ENCODE results near the gene CDH22.

The CDH22 gene

GRCh38 chr20:46308258-46309157 is at the start of gene CDH22:
TSS of gene CDH22 (minus strand) at chr20:46308498. CDS start at chr20:46251294, 57,204 bp downstream.
- DNase-seq = no peak

GRCh38 chr20:46357030-46357514 is 48.8 kb upstream of the CDH22 start:
- DNase-seq = no peak

GRCh38 chr20:46356195-46357029 is 48.1 kb upstream of the CDH22 start:
- no peak for DNase-seq

GRCh38 chr20:46355778-46356177 is 47.5 kb upstream of the CDH22 start:
- DNase-seq = no peak

GRCh38 chr20:46354920-46355654 is 46.8 kb upstream of the CDH22 start:
- no peak for DNase-seq

GRCh38 chr20:46354207-46354555 is 45.9 kb upstream of the CDH22 start:
- DNase-seq = no peak

- DNase-seq = no peak
Observed at GRCh38 chr20:46353500-46354206, 45.4 kb upstream of the CDH22 start.

GRCh38 chr20:46352370-46352938 is 44.2 kb upstream of the CDH22 start:
- DNase-seq = no peak

- DNase-seq = no peak
Observed at GRCh38 chr20:46351357-46352058, 43.2 kb upstream of the CDH22 start.

GRCh38 chr20:46350986-46351267 is 42.6 kb upstream of the CDH22 start:
- no peak for DNase-seq

GRCh38 chr20:46350201-46350985 is 42.1 kb upstream of the CDH22 start:
- no peak for DNase-seq

- DNase-seq = no peak
Observed at GRCh38 chr20:46349742-46350056, 41.4 kb upstream of the CDH22 start.

GRCh38 chr20:46349035-46349741 is 40.9 kb upstream of the CDH22 start:
- DNase-seq = no peak

GRCh38 chr20:46347841-46348803 is 39.8 kb upstream of the CDH22 start:
- peak; percentile 36 for DNase-seq

GRCh38 chr20:46346770-46347169 is 38.5 kb upstream of the CDH22 start:
- DNase-seq = no peak

- DNase-seq = no peak
Observed at GRCh38 chr20:46344488-46345162, 36.3 kb upstream of the CDH22 start.

GRCh38 chr20:46343975-46344357 is 35.7 kb upstream of the CDH22 start:
- DNase-seq = no peak

- DNase-seq = peak; percentile 78
Observed at GRCh38 chr20:46343348-46343974, 35.2 kb upstream of the CDH22 start.
